ENCODE data around the gene ADAMTSL4. TPM values are rescaled to one million over a fixed set of nuclear protein-coding genes. Genes with fewer than 3 reads are reported as not detected.
A peak's percentile ranks its signal among the peaks of the same experiment; 100 is the strongest.

ADAMTSL4 gene
- total RNA-seq, 1 experiment from 2014 or later = 1.1 TPM

GRCh38 chr1:150534002-150534401 lies 15.2 kb upstream of the ADAMTSL4 start:
- peak; percentile 1 for DNase-seq (ENCODE audit: low spot score)

- no peak for DNase-seq (ENCODE audit: low spot score)
These were observed 13.5 kb upstream of the ADAMTSL4 start for GRCh38 chr1:150535511-150536287.

GRCh38 chr1:150536836-150537731 lies 12.1 kb upstream of the ADAMTSL4 start:
- no peak for DNase-seq (ENCODE audit: low spot score)

- no peak for DNase-seq (ENCODE audit: low spot score)
These were observed 11.2 kb upstream of the ADAMTSL4 start for GRCh38 chr1:150537732-150538684.

- no peak for DNase-seq (ENCODE audit: low spot score)
These were observed 5.6 kb upstream of the ADAMTSL4 start for GRCh38 chr1:150543500-150544143.

GRCh38 chr1:150544204-150544603 lies 5.0 kb upstream of the ADAMTSL4 start:
- DNase-seq (ENCODE audit: low spot score) = no peak

GRCh38 chr1:150545486-150546032 lies 3.6 kb upstream of the ADAMTSL4 start:
- peak; percentile 2 for DNase-seq (ENCODE audit: low spot score)

GRCh38 chr1:150546294-150546937 lies 2.8 kb upstream of the ADAMTSL4 start:
- DNase-seq (ENCODE audit: low spot score) = peak; percentile 1

GRCh38 chr1:150548324-150548631 lies 930 bp upstream of the ADAMTSL4 start:
- no peak for DNase-seq (ENCODE audit: low spot score)

GRCh38 chr1:150549496-150550221 lies 451 bp downstream of the ADAMTSL4 start:
- DNase-seq (ENCODE audit: low spot score) = no peak

GRCh38 chr1:150550222-150551050 lies 1.2 kb downstream of the ADAMTSL4 start:
- DNase-seq (ENCODE audit: low spot score) = no peak

GRCh38 chr1:150551051-150551783 lies 2.0 kb downstream of the ADAMTSL4 start:
- DNase-seq (ENCODE audit: low spot score) = no peak

GRCh38 chr1:150551784-150552127 lies 2.5 kb downstream of the ADAMTSL4 start:
- no peak for DNase-seq (ENCODE audit: low spot score)

GRCh38 chr1:150552128-150552910 lies 3.1 kb downstream of the ADAMTSL4 start:
- DNase-seq (ENCODE audit: low spot score) = peak; percentile 84

GRCh38 chr1:150552911-150553289 lies 3.7 kb downstream of the ADAMTSL4 start:
- DNase-seq (ENCODE audit: low spot score) = no peak

GRCh38 chr1:150553392-150554085 lies 4.3 kb downstream of the ADAMTSL4 start:
- no peak for DNase-seq (ENCODE audit: low spot score)

- DNase-seq (ENCODE audit: low spot score) = no peak
These were observed 4.9 kb downstream of the ADAMTSL4 start for GRCh38 chr1:150554086-150554452.

Measured in H4 (cell line).